Pons (tissue), 1 donor: ENCODE measurements around the gene MSRB2.
A peak's percentile ranks its signal among the peaks of the same experiment; 100 is the strongest.

Source experiments
- DNase-seq: peaks from one replicate; pipeline ENCODE4 v3.0.0-alpha.2; 2016; ENCODE audit warnings: low spot score

The MSRB2 gene

GRCh38 chr10:23111517-23112286, 16.3 kb downstream of the MSRB2 start:
- no peak for DNase-seq

- no peak for DNase-seq
Observed at GRCh38 chr10:23114228-23114850, 19.0 kb downstream of the MSRB2 start.

- DNase-seq = no peak
Observed at GRCh38 chr10:23116486-23117205, 21.3 kb downstream of the MSRB2 start.

GRCh38 chr10:23120001-23120934, 24.9 kb downstream of the MSRB2 start:
- peak; percentile 96 for DNase-seq

GRCh38 chr10:23121135-23121534, 25.8 kb downstream of the MSRB2 start:
- DNase-seq = no peak

- no peak for DNase-seq
Observed at GRCh38 chr10:23136462-23136861, 41.1 kb downstream of the MSRB2 start.

- no peak for DNase-seq
Observed at GRCh38 chr10:23139677-23140076, 44.3 kb downstream of the MSRB2 start.

- DNase-seq = no peak
Observed at GRCh38 chr10:23141995-23142394, 46.6 kb downstream of the MSRB2 start.

GRCh38 chr10:23146258-23146657, 50.9 kb downstream of the MSRB2 start:
- DNase-seq = no peak

GRCh38 chr10:23147035-23147434, 51.7 kb downstream of the MSRB2 start:
- no peak for DNase-seq

- no peak for DNase-seq
Observed at GRCh38 chr10:23148214-23148613, 52.8 kb downstream of the MSRB2 start.

- DNase-seq = no peak
Observed at GRCh38 chr10:23150091-23150490, 54.7 kb downstream of the MSRB2 start.

GRCh38 chr10:23150610-23151009, 55.2 kb downstream of the MSRB2 start:
- DNase-seq = no peak

GRCh38 chr10:23151071-23151470, 55.7 kb downstream of the MSRB2 start:
- DNase-seq = no peak

- no peak for DNase-seq
Observed at GRCh38 chr10:23155169-23155568, 59.8 kb downstream of the MSRB2 start.

GRCh38 chr10:23156447-23157150, 61.2 kb downstream of the MSRB2 start:
- DNase-seq = no peak

- DNase-seq = no peak
Observed at GRCh38 chr10:23157239-23157681, 61.9 kb downstream of the MSRB2 start.

- peak; percentile 66 for DNase-seq
Observed at GRCh38 chr10:23157691-23158369, 62.5 kb downstream of the MSRB2 start.

- peak; percentile 77 for DNase-seq
Observed at GRCh38 chr10:23158370-23158769, 63.0 kb downstream of the MSRB2 start.

GRCh38 chr10:23171232-23171876, 76.0 kb downstream of the MSRB2 start:
- no peak for DNase-seq
